ENCODE results near the gene KIF5C.

Gene KIF5C

DNA sequence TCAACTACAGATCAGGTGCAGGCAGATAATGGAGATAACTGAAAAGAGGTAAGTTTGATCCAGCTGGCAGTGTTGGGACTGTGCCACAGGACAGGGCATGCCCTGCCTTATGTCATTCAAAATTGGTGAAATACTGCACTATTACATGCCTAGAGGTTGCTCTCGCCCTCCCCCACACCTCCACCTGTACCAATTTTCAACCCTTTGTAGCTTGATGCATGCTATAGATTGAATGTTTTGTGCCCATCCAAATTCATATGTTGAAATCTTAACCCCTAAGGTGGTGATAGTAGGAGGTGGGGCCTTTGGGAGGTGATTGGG lies 91.4 kb downstream of the KIF5C start:
- Histone ChIP-seq H2BK15ac (ENCODE audit: low read length) (no peak overlapping the region), H3K79me1 (ENCODE audit: low read depth, low read length) (peaks cover 3% of the 10 kb centered on the region)

GRCh38 chr2:148967056-148967455 lies 92.0 kb downstream of the KIF5C start:
- H3K79me1 ChIP-seq (ENCODE audit: low read depth, low read length): peaks cover 3% of the 10 kb centered on the region
- H2BK15ac ChIP-seq (ENCODE audit: low read length): no peak overlapping the region
- no peak overlapping the region for H3K18ac ChIP-seq (ENCODE audit: low read length)
- H3K27me3 ChIP-seq (ENCODE audit: control insufficient read depth in 3 of 3, insufficient read depth in 3 of 3, low read depth in 1 of 3, low read length in 3 of 3): no peaks in the 10 kb centered on the region
- DNase-seq (ENCODE audit: low spot score): no peak
- H3K27ac ChIP-seq (replicated peaks; ENCODE audit: low read length): no peak overlapping the region
- H3K9ac ChIP-seq (ENCODE audit: low read depth, low read length, poor library complexity): no peak overlapping the region
- no peak overlapping the region for H2AFZ ChIP-seq (ENCODE audit: low read length)
- H3K36me3 ChIP-seq (replicated peaks in 1 of 2; ENCODE audit: control insufficient read depth in 2 of 2, insufficient read depth in 2 of 2, low read length in 2 of 2): peaks cover 20 to 61% of the 10 kb centered on the region in 2 donors
- H3K14ac ChIP-seq (ENCODE audit: low read length): no peak overlapping the region
- no peak overlapping the region for H2BK120ac ChIP-seq (ENCODE audit: low read depth, low read length)
- no peak overlapping the region for H3K4ac ChIP-seq (ENCODE audit: low read length)
- no peak overlapping the region for H2BK5ac ChIP-seq (ENCODE audit: low read length)
- no peak overlapping the region for H3K23ac ChIP-seq (ENCODE audit: low read depth, low read length, poor library complexity)
- no peaks in the 10 kb centered on the region for H3K9me3 ChIP-seq (replicated peaks in 1 of 2; ENCODE audit: control insufficient read depth in 2 of 2, insufficient read depth in 1 of 2, low read depth in 1 of 2, low read length in 2 of 2)
- peaks cover 5 to 12% of the 10 kb centered on the region in 2 donors for H3K4me1 ChIP-seq (ENCODE audit: control insufficient read depth in 2 of 2, insufficient read depth in 1 of 2, low read depth in 1 of 2, low read length in 2 of 2)
- H2BK12ac ChIP-seq (ENCODE audit: low read length): no peak overlapping the region
- no CpG with 5 or more reads among the region's 7 CpGs for WGBS, 2 donors (ENCODE audit: extremely low coverage in 2 of 2, insufficient read length in 2 of 2, insufficient replicate concordance in 1 of 2)
- H3K4me3 ChIP-seq (ENCODE audit: low read length in 2 of 2): no peak overlapping the region
- H4K8ac ChIP-seq (ENCODE audit: low read depth, low read length): no peak overlapping the region
- no peak overlapping the region for H3K4me2 ChIP-seq (ENCODE audit: insufficient read depth, low read length, poor library complexity, severe bottlenecking)
- H2AK5ac ChIP-seq (ENCODE audit: low read depth, low read length): no peak overlapping the region
- H4K91ac ChIP-seq (ENCODE audit: low read depth, low read length, poor library complexity): no peak overlapping the region

More for the DNA sequence above, 91.4 kb downstream of the KIF5C start:
- H3K36me3 ChIP-seq (replicated peaks in 1 of 2; ENCODE audit: control insufficient read depth in 2 of 2, insufficient read depth in 2 of 2, low read length in 2 of 2): peaks cover 20 to 68% of the 10 kb centered on the region in 2 donors
- no peak overlapping the region for H3K23ac ChIP-seq (ENCODE audit: low read depth, low read length, poor library complexity)
- no peak for DNase-seq (ENCODE audit: low spot score)
- no peaks in the 10 kb centered on the region for H3K9me3 ChIP-seq (replicated peaks in 1 of 2; ENCODE audit: control insufficient read depth in 2 of 2, insufficient read depth in 1 of 2, low read depth in 1 of 2, low read length in 2 of 2)
- no peaks in the 10 kb centered on the region for H3K27me3 ChIP-seq (ENCODE audit: control insufficient read depth in 3 of 3, insufficient read depth in 3 of 3, low read depth in 1 of 3, low read length in 3 of 3)
- H3K4me1 ChIP-seq (ENCODE audit: control insufficient read depth in 2 of 2, insufficient read depth in 1 of 2, low read depth in 1 of 2, low read length in 2 of 2): peaks cover 5 to 12% of the 10 kb centered on the region in 2 donors
- no peak overlapping the region for H3K4ac ChIP-seq (ENCODE audit: low read length)
- no peak overlapping the region for H3K18ac ChIP-seq (ENCODE audit: low read length)
- no peak overlapping the region for H3K9ac ChIP-seq (ENCODE audit: low read depth, low read length, poor library complexity)
- H2BK120ac ChIP-seq (ENCODE audit: low read depth, low read length): no peak overlapping the region
- no peak overlapping the region for H2AK5ac ChIP-seq (ENCODE audit: low read depth, low read length)
- H3K27ac ChIP-seq (replicated peaks; ENCODE audit: low read length): no peak overlapping the region
- H2BK5ac ChIP-seq (ENCODE audit: low read length): no peak overlapping the region
- no peak overlapping the region for H3K4me2 ChIP-seq (ENCODE audit: insufficient read depth, low read length, poor library complexity, severe bottlenecking)
- no peak overlapping the region for H2BK12ac ChIP-seq (ENCODE audit: low read length)
- H3K14ac ChIP-seq (ENCODE audit: low read length): no peak overlapping the region
- no CpG with 5 or more reads among the region's 1 CpG for WGBS, 2 donors (ENCODE audit: extremely low coverage in 2 of 2, insufficient read length in 2 of 2, insufficient replicate concordance in 1 of 2)
- H2AFZ ChIP-seq (ENCODE audit: low read length): no peak overlapping the region
- no peak overlapping the region for H3K4me3 ChIP-seq (ENCODE audit: low read length in 2 of 2)
- H4K8ac ChIP-seq (ENCODE audit: low read depth, low read length): no peak overlapping the region
- H4K91ac ChIP-seq (ENCODE audit: low read depth, low read length, poor library complexity): no peak overlapping the region

DNA sequence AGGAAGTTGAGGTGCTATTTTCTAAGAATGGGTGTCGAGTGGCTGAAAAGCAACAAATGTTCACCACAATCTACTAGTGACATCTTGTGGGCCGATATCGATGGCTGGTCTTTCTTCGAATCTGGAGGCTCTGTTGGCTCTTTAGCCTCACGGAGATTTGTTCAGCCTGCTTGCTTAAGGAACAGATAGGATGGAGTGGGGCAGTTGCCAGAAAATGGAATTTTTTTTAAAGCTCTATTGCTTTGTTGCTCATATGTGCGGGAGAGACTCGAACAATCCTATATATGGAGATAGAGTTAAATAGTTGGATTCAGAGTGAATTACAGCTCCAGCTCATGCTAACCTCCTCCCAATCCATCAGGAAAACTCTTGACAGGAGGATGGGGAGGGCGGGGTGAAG lies 92.6 kb downstream of the KIF5C start:
- H3K18ac ChIP-seq (ENCODE audit: low read length): no peak overlapping the region
- no peak overlapping the region for H2BK15ac ChIP-seq (ENCODE audit: low read length)
- H2BK12ac ChIP-seq (ENCODE audit: low read length): no peak overlapping the region
- H2BK5ac ChIP-seq (ENCODE audit: low read length): no peak overlapping the region
- peaks cover 17 to 60% of the 10 kb centered on the region in 2 donors for H3K36me3 ChIP-seq (replicated peaks in 1 of 2; ENCODE audit: control insufficient read depth in 2 of 2, insufficient read depth in 2 of 2, low read length in 2 of 2)
- no peaks in the 10 kb centered on the region for H3K9me3 ChIP-seq (replicated peaks in 1 of 2; ENCODE audit: control insufficient read depth in 2 of 2, insufficient read depth in 1 of 2, low read depth in 1 of 2, low read length in 2 of 2)
- no peak overlapping the region for H3K4me2 ChIP-seq (ENCODE audit: insufficient read depth, low read length, poor library complexity, severe bottlenecking)
- no peak overlapping the region for H2AK5ac ChIP-seq (ENCODE audit: low read depth, low read length)
- H2BK120ac ChIP-seq (ENCODE audit: low read depth, low read length): no peak overlapping the region
- no peak overlapping the region for H3K4me3 ChIP-seq (ENCODE audit: low read length in 2 of 2)
- peaks cover 3% of the 10 kb centered on the region for H3K79me1 ChIP-seq (ENCODE audit: low read depth, low read length)
- no peak overlapping the region for H3K14ac ChIP-seq (ENCODE audit: low read length)
- no peak overlapping the region for H3K4ac ChIP-seq (ENCODE audit: low read length)
- no peak for DNase-seq (ENCODE audit: low spot score)
- H2AFZ ChIP-seq (ENCODE audit: low read length): no peak overlapping the region
- H3K23ac ChIP-seq (ENCODE audit: low read depth, low read length, poor library complexity): no peak overlapping the region
- no peak overlapping the region for H4K8ac ChIP-seq (ENCODE audit: low read depth, low read length)
- no CpG with 5 or more reads among the region's 8 CpGs for WGBS, 2 donors (ENCODE audit: extremely low coverage in 2 of 2, insufficient read length in 2 of 2, insufficient replicate concordance in 1 of 2)
- no peak overlapping the region for H3K9ac ChIP-seq (ENCODE audit: low read depth, low read length, poor library complexity)
- H3K4me1 ChIP-seq (ENCODE audit: control insufficient read depth in 2 of 2, insufficient read depth in 1 of 2, low read depth in 1 of 2, low read length in 2 of 2): peaks cover 5 to 12% of the 10 kb centered on the region in 2 donors
- no peaks in the 10 kb centered on the region for H3K27me3 ChIP-seq (ENCODE audit: control insufficient read depth in 3 of 3, insufficient read depth in 3 of 3, low read depth in 1 of 3, low read length in 3 of 3)
- no peak overlapping the region for H3K27ac ChIP-seq (replicated peaks; ENCODE audit: low read length)
- H4K91ac ChIP-seq (ENCODE audit: low read depth, low read length, poor library complexity): no peak overlapping the region

- Histone ChIP-seq H3K4me2 (ENCODE audit: insufficient read depth, low read length, poor library complexity, severe bottlenecking) (no peak overlapping the region), H2AFZ (ENCODE audit: low read length) (no peak overlapping the region), H3K27ac (replicated peaks; ENCODE audit: low read length) (no peak overlapping the region), H3K4me1 (ENCODE audit: control insufficient read depth in 2 of 2, insufficient read depth in 1 of 2, low read depth in 1 of 2, low read length in 2 of 2) (peaks cover 5 to 12% of the 10 kb centered on the region in 2 donors), H3K4ac (ENCODE audit: low read length) (no peak overlapping the region), H2AK5ac (ENCODE audit: low read depth, low read length) (no peak overlapping the region), H4K8ac (ENCODE audit: low read depth, low read length) (no peak overlapping the region), H3K27me3 (ENCODE audit: control insufficient read depth in 3 of 3, insufficient read depth in 3 of 3, low read depth in 1 of 3, low read length in 3 of 3) (no peaks in the 10 kb centered on the region), H4K91ac (ENCODE audit: low read depth, low read length, poor library complexity) (no peak overlapping the region), H3K14ac (ENCODE audit: low read length) (no peak overlapping the region), H3K4me3 (ENCODE audit: low read length in 2 of 2) (no peak overlapping the region), H2BK120ac (ENCODE audit: low read depth, low read length) (no peak overlapping the region), H3K23ac (ENCODE audit: low read depth, low read length, poor library complexity) (no peak overlapping the region), H3K18ac (ENCODE audit: low read length) (no peak overlapping the region), H2BK12ac (ENCODE audit: low read length) (no peak overlapping the region), H3K79me1 (ENCODE audit: low read depth, low read length) (peaks cover 3% of the 10 kb centered on the region), H2BK5ac (ENCODE audit: low read length) (no peak overlapping the region), H3K36me3 (replicated peaks in 1 of 2; ENCODE audit: control insufficient read depth in 2 of 2, insufficient read depth in 2 of 2, low read length in 2 of 2) (peaks cover 17 to 61% of the 10 kb centered on the region in 2 donors), H2BK15ac (ENCODE audit: low read length) (no peak overlapping the region), H3K9ac (ENCODE audit: low read depth, low read length, poor library complexity) (no peak overlapping the region), H3K9me3 (replicated peaks in 1 of 2; ENCODE audit: control insufficient read depth in 2 of 2, insufficient read depth in 1 of 2, low read depth in 1 of 2, low read length in 2 of 2) (no peaks in the 10 kb centered on the region)
- WGBS, 2 donors (ENCODE audit: extremely low coverage in 2 of 2, insufficient read length in 2 of 2, insufficient replicate concordance in 1 of 2): no CpG with 5 or more reads among the region's 4 CpGs
- no peak for DNase-seq (ENCODE audit: low spot score)
These were observed 93.3 kb downstream of the KIF5C start for GRCh38 chr2:148968301-148968700.
